OCI-LY3 (cell line): ENCODE results near the gene SCAF8.

Source experiments
- H2AFZ ChIP-seq: fragments of 200-600, 300-600 bp; shearing (Covaris generic); 2 replicates; pipeline ENCODE4 v1.6.0; 2014; ENCODE audit warnings: antibody characterized with exemption, low read depth, low read length
- H3K27ac ChIP-seq: fragments of 200-600, 300-600 bp; sonication (generic); 2 replicates; pipeline ENCODE4 v1.5.1; 2014; ENCODE audit warnings: mild to moderate bottlenecking, low read length, moderate library complexity, mixed read lengths
- H3K27me3 ChIP-seq: fragments of 200-600, 300-600 bp; sonication (generic); 2 replicates; pipeline ENCODE4 v1.6.1; 2014; ENCODE audit warnings: low read depth, low read length, mixed read lengths
- H3K36me3 ChIP-seq: fragments of 200-600, 300-600 bp; sonication (generic); replicated peaks from 2 replicates; pipeline ENCODE3; 2014; ENCODE audit warnings: low read depth, low read length, mixed read lengths
- H3K4me1 ChIP-seq: fragments of 300-600, 200-600 bp; sonication (generic); 2 replicates; pipeline ENCODE4 v1.6.1; 2014; ENCODE audit warnings: low read length, mixed read lengths
- H3K4me2 ChIP-seq: fragments of 200-600, 300-600 bp; sonication (generic); 2 replicates; pipeline ENCODE4 v1.6.1; 2014; ENCODE audit warnings: low read length, mixed read lengths
- H3K4me3 ChIP-seq: fragments of 300-600, 200-600 bp; sonication (generic); 2 replicates; pipeline ENCODE4 v1.5.1; 2014; ENCODE audit warnings: antibody characterized with exemption, mild to moderate bottlenecking, low read length, moderate library complexity
- H3K79me2 ChIP-seq: fragments of 300-600, 200-600 bp; shearing (Covaris generic); 2 replicates; pipeline ENCODE4 v1.6.1; 2014; ENCODE audit warnings: mild to moderate bottlenecking, low read length, mixed read lengths
- H3K9ac ChIP-seq: fragments of 300-600, 200-600 bp; shearing (Covaris generic); 2 replicates; pipeline ENCODE4 v1.6.0; 2014; ENCODE audit warnings: mild to moderate bottlenecking, low read length, moderate library complexity
- H3K9me3 ChIP-seq: fragments of 200-600, 300-600 bp; shearing (Covaris generic); 2 replicates; pipeline ENCODE4 v1.6.1; 2014; ENCODE audit warnings: low read length, mixed read lengths; ENCODE audit not compliant: insufficient read depth
- H4K20me1 ChIP-seq: fragments of 200-600, 300-600 bp; sonication (generic); 2 replicates; pipeline ENCODE4 v1.6.1; 2016; ENCODE audit warnings: low read length, mixed read lengths; ENCODE audit not compliant: insufficient read depth
- EZH2phosphoT487 ChIP-seq: fragments of 200-600 bp; shearing (Covaris generic); IDR thresholded peaks from 2 replicates; pipeline ENCODE4 v1.6.1; 2018; ENCODE audit warnings: antibody characterized with exemption, mixed run types, low read depth
- TF ChIP-seq, protein P1 (sequence below): fragments of 200-600, 300-600 bp; sonication (generic); IDR thresholded peaks from 2 replicates; pipeline ENCODE4 v1.5.1; 2014; ENCODE audit warnings: antibody characterized with exemption, low read length, low read depth

Gene SCAF8

DNA sequence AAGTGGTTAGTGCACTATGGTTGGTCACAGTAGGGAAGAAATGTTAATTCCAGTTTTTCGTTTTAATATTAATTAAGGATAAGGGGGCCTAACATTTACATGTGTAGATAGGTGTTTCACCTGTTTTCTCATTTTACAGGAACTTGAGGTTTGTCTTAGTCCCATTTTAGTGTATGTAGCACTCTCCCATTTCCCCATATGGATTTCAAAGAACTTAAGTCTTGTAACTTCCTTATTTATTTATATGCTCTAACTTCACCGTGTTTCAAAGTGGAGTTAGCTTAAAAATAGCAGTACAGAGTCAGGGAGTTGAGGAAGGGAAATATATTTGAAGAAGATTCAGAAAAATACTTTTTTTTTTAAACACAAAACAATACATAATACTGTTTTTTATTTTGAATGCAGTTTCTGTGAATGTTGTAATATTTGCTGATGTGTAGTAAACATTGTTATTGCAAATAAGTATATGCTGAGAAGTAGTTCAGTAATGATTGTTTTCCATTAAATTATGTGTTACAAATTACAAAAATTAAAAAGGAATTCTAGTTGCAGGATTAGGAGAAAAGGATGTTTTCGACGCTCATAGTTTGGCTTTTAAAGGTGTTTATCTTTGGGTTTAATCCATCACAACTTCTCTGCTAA is 3.5 kb downstream of the SCAF8 start:
- H3K4me1 ChIP-seq: peaks cover 28% of the 10 kb centered on the region
- H3K27ac ChIP-seq: no peak overlapping the region

GRCh38 chr6:154737424-154737823 is 4.2 kb downstream of the SCAF8 start:
- Histone ChIP-seq H3K4me3 (no peak overlapping the region), H3K27ac (no peak overlapping the region), H3K36me3 (no peaks in the 10 kb centered on the region), H4K20me1 (peaks cover 79% of the 10 kb centered on the region), H2AFZ (no peak overlapping the region), H3K4me2 (no peak overlapping the region), H3K79me2 (peaks cover 90% of the 10 kb centered on the region), H3K27me3 (no peaks in the 10 kb centered on the region), H3K4me1 (peaks cover 27% of the 10 kb centered on the region), H3K9ac (no peak overlapping the region), H3K9me3 (no peaks in the 10 kb centered on the region)
- TF ChIP-seq, protein P1, sequence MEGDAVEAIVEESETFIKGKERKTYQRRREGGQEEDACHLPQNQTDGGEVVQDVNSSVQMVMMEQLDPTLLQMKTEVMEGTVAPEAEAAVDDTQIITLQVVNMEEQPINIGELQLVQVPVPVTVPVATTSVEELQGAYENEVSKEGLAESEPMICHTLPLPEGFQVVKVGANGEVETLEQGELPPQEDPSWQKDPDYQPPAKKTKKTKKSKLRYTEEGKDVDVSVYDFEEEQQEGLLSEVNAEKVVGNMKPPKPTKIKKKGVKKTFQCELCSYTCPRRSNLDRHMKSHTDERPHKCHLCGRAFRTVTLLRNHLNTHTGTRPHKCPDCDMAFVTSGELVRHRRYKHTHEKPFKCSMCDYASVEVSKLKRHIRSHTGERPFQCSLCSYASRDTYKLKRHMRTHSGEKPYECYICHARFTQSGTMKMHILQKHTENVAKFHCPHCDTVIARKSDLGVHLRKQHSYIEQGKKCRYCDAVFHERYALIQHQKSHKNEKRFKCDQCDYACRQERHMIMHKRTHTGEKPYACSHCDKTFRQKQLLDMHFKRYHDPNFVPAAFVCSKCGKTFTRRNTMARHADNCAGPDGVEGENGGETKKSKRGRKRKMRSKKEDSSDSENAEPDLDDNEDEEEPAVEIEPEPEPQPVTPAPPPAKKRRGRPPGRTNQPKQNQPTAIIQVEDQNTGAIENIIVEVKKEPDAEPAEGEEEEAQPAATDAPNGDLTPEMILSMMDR: no peak
- TF ChIP-seq EZH2phosphoT487: no peak

More for the DNA sequence above, 3.5 kb downstream of the SCAF8 start:
- H3K9ac ChIP-seq: no peak overlapping the region
- peaks cover 83% of the 10 kb centered on the region for H3K79me2 ChIP-seq
- H2AFZ ChIP-seq: no peak overlapping the region
- no peaks in the 10 kb centered on the region for H3K27me3 ChIP-seq
- no peak for TF ChIP-seq EZH2phosphoT487
- TF ChIP-seq, protein P1: no peak
- peaks cover 72% of the 10 kb centered on the region for H4K20me1 ChIP-seq
- no peak overlapping the region for H3K4me3 ChIP-seq
- H3K9me3 ChIP-seq: no peaks in the 10 kb centered on the region
- H3K36me3 ChIP-seq: no peaks in the 10 kb centered on the region
- no peak overlapping the region for H3K4me2 ChIP-seq

GRCh38 chr6:154738551-154738961 is 5.3 kb downstream of the SCAF8 start:
- Histone ChIP-seq H3K4me1 (peaks cover 25% of the 10 kb centered on the region), H3K27ac (no peak overlapping the region), H3K9ac (no peak overlapping the region), H3K27me3 (no peaks in the 10 kb centered on the region), H3K4me3 (no peak overlapping the region), H3K79me2 (peaks cover 100% of the 10 kb centered on the region), H3K9me3 (no peaks in the 10 kb centered on the region), H3K36me3 (no peaks in the 10 kb centered on the region), H4K20me1 (peaks cover 90% of the 10 kb centered on the region), H3K4me2 (peak overlapping the region; percentile 33), H2AFZ (no peak overlapping the region)
- TF ChIP-seq EZH2phosphoT487: no peak
- TF ChIP-seq, protein P1: no peak

- H3K36me3 ChIP-seq: no peaks in the 10 kb centered on the region
- TF ChIP-seq, protein P1: no peak
- no peak for TF ChIP-seq EZH2phosphoT487
- peaks cover 94% of the 10 kb centered on the region for H4K20me1 ChIP-seq
These were observed 7.4 kb downstream of the SCAF8 start for GRCh38 chr6:154740658-154741057.

More at GRCh38 chr6:154740658-154741057, 7.4 kb downstream of the SCAF8 start:
- Histone ChIP-seq H3K79me2 (peaks cover 100% of the 10 kb centered on the region), H3K27me3 (no peaks in the 10 kb centered on the region), H3K27ac (no peak overlapping the region), H3K9ac (no peak overlapping the region), H3K9me3 (no peaks in the 10 kb centered on the region), H3K4me2 (no peak overlapping the region), H2AFZ (no peak overlapping the region), H3K4me1 (peaks cover 25% of the 10 kb centered on the region), H3K4me3 (no peak overlapping the region)
